ENCODE measurements around the gene MRPL11.

Gene MRPL11

DNA sequence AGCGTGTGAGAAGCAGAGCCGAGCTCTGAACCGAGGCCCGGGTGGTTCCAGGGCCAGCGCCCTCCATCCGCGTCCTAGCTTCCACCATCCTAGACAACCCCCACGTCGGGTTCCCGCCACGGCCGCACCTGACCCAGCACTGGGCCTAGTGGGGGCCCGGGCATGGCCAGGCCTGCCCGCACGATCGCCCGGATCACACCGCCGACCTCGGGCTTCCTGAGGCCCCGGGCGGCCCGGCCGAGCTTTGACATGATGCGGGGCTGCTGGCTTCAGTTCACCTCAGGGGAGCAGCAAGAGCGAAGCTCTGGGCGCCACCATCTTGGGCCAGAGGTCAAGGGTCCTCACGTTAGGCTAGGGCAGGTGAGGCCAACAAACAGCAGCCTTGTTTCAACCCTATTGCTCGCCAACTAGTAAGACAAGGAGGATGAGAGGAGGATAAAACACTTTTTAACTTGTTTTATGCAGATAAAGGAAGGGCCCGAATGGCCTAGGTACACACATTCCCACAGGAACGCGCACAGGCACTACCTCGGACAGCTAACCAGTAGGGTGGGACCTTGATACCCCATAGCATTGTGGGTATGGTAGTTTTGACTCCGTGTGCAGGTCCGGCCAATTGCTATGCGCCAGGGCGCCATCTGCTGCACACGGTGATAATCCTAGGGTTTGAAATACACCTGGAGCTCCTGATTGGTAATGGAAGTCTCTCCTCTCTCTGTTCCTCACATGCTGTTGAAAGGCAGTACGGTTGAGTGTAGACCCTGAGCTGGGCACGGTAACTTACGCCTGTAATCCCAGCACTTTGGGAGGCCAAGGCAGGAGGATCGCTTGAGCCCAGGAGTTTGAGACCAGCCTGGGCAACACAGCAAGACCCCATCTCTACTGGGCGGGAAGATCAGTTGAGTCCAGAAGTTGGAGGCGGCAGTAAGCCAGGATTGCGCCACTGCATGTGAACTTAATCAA, at the start of gene MRPL11:
MRPL11 (minus strand) TSS at position 345 of the 963 bp plus-strand sequence; CDS start at position 251, 94 bp downstream.
- peak; percentile 93 for DNase-seq (ENCODE audit: low spot score)

DNA sequence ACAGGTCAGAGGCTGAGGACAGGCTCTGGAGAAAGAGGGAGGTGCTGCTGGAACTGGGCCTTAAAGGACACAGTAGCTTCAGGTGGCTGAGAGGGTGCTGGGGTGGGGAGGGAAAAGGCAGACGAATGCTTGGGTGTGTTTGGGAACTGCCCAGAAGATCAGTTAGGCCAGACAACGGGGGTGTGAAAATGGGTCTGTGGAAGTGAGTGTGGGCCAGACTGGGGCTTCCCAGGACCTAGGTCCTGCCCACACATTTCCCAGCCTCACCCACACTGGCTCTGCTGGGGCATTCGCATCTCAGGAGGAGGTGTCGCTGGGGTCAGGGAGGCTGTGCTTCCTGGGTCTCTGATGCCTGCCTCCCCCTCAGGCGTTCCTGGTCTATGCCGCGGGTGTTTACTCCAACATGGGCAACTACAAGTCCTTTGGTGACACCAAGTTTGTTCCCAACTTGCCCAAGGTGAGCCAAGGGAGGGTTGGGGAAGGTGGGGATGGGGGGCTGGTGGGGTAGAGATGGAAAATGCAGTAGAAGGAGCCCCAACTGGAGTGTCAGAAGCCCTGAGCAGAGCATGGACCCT, 46.2 kb upstream of the MRPL11 start:
- no peak for DNase-seq (ENCODE audit: low spot score)

DNA sequence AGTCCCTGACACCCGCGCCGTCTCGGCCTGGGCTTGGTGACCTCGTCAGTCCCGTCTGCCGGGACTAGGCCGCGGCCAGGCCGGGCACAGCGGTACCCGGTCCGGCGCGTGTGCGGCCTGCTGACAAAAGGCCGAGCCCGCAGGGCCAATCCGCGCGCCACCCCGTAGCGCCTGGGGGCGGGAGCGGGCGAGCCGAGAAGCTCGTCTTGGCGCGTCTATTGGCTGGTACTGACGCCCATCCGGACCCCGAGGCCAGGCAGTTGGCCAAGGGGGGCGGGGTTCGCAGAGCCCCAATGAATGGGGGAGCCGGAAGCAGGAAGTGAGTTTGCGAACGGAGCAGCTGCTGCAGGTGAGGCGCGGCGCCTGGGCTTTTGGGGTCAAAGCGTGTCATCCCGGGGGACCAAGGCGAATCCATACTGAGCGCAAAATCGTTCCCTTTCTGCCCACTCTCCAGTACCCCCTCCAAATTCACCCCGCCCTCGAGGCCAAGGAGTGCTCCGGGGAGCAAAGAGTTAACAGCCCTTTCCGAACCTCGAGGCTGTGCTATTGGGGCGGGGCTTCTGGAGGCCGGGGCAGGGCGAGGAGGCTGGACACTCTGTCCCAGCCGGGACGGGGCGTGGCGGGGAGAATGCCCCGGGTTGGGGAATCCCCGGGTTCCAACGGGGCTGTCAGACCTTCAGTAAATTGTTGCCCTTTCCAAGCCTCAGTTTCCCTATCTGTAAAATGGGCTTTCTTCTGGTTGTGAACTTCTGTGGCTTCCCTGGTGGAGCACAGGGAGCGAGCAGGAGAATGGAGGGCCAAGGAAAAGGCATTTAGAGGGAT, 41.7 kb upstream of the MRPL11 start, which contains the start of gene DPP3:
DPP3 (plus strand) TSS at position 318 of the 822 bp plus-strand sequence. CDS start 1,767 bp downstream, outside the sequence.
- DNase-seq (ENCODE audit: low spot score): peak; percentile 98

DNA sequence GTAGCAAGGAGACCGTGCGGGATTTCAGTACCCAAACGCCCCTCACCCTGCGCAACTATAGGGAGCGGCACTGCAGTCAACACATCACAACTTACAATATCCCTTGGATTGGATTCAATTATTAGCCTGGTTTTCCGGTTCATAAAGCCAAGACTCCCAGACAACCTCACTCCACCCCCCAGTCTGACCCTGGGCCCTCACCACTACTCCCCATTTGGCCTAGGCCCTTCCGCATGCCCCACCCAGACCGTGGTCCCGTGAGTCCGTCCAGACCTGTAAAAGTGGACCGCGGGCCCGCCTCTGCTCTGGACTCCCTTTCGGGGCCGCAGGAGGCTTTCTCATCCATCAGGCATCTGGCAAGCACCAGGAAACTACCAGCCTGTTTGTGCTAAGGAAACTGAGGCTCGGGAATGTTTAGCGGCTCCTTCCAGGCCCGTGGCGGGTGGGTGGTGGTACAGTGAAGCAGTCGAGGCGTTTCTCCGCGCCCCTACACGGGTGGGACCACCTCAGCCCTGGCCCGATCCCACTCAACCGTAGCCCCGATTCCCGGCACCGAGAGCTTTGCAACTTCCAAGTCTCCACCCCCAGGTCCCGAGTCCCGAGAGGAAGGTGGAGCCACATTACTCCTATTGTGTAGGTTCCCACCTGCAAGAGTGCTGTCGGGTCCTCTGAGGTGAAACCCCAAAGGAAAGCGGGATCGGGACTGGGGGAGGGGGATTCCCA, 40.9 kb upstream of the MRPL11 start:
- peak; percentile 68 for DNase-seq (ENCODE audit: low spot score)

DNA sequence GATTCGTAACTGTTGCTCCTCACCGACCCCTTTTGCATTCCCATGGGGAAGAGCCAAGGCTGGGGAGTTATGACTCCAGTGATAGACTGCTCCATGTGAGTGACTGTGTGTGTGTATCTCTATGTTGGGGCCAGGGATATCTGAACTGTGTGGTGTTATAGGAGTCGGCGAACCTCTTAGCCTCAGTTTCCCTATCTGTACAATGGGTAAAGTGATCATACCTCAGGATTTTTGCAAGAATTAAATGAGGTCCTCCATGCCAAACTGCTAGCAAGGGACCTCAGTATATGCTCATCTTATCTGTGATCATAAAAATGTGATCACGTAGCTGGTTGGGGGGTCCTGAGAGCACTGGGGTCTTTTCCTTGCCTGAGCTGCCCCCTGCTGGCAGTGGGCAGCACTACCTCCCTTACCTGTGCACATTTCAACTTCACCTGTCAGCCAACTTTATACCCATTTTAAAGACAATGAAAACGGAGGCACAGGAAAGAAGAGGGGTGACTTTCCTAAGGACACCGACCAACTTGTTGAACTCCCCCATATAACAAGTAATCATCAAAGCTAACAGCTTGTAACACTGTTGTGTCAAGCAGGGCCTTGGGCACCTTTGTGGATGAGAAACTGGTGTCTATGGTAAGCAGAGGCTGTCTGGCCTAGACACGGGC, 40.2 kb upstream of the MRPL11 start:
- DNase-seq (ENCODE audit: low spot score): peak; percentile 42

DNA sequence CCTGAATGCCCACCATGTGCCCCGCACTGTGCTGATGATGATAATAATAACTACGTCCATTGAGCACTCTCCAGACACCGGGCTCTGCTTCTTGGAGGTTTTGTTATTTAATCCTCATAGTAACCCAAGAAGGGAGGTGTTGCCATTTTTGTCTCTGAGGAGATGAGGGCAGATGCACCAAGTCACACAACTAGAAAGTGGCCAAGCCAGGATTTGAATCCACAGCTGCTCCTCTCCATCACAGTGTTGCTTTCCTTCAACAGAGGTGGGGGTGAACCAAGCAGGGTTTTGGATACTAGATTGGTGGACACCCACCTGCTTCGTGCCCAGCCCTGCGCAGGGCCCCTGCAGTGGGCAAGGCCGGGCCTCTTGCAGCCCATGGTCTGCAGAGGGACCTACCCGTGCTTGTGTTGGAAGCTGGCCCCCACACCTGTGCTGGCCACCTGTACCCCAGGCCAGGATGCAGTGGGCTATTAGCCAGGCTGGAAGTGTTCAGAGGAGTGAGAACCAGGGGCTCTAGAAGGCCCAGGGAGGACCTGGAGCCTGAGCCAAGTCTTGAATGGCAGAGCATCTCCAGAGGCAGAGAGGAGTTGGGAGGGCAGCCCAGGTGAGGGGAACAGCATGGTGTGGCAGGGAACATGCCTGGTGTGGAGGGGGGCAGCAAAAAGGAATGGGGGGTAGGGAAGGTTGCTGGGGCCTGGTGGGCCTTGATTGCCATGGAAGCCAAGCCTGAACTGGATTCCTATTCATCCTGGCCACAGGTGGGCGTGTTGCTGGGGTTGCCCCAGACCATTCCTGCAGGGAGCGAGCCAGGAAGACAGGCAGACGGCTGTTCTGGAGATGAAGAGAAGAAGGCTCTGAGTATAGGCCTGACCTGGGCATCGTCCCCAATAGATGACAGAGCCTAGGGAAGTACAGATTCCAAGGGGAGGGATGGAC, 38.9 kb upstream of the MRPL11 start:
- no peak for DNase-seq (ENCODE audit: low spot score)

DNA sequence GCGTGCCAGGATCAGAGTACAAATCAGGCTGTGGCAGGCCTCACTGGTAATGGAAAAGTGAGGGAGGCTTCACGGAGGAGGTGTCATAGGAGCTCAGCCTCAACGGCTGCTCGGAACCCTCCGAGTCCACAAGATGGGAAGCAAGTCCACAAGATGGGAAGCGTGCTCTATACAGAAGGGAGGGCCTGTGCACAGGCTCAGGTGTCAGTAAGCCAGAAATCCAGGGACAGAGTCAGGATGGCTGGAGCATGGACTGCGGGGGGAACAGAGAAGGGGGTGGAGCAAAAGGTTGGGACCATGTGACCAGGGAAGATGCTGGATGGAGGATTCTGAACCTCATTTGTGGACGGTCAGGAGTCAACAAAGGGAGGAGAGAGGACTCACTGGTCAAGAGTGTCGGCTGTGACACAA, 38.2 kb upstream of the MRPL11 start:
- DNase-seq (ENCODE audit: low spot score): no peak

DNA sequence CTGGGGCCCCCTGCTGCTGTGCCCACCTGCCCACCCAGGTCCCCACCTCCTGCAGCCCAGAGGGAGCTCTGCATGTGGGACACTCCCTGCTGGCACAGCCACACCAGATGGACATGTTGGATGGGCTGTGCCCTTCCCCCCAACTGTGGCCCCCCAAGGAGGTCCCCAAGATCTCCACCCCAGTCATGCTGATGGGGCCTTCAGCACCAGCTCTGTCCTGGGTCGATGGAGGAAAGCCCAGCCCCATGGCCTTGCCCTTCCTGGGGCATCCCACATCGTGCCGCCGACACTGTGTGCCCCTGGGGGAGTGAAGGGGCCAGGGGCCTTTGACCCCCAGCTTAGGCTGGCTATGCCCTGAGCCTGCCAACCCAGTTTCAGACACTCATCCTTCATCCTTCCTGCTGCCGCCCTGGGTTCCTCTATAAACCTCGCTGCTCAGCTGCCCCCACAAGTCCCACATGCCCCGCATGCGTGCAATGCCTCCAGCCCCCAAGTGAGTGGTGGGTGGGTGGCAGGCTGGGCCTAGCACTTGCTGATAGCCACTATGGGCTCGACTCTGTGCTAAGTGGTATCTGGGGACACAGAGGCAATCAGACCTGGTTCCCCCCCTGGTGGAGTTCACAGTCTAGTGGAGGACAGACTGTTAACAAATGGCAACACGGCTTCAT, 37.7 kb upstream of the MRPL11 start:
- DNase-seq (ENCODE audit: low spot score): no peak

DNA sequence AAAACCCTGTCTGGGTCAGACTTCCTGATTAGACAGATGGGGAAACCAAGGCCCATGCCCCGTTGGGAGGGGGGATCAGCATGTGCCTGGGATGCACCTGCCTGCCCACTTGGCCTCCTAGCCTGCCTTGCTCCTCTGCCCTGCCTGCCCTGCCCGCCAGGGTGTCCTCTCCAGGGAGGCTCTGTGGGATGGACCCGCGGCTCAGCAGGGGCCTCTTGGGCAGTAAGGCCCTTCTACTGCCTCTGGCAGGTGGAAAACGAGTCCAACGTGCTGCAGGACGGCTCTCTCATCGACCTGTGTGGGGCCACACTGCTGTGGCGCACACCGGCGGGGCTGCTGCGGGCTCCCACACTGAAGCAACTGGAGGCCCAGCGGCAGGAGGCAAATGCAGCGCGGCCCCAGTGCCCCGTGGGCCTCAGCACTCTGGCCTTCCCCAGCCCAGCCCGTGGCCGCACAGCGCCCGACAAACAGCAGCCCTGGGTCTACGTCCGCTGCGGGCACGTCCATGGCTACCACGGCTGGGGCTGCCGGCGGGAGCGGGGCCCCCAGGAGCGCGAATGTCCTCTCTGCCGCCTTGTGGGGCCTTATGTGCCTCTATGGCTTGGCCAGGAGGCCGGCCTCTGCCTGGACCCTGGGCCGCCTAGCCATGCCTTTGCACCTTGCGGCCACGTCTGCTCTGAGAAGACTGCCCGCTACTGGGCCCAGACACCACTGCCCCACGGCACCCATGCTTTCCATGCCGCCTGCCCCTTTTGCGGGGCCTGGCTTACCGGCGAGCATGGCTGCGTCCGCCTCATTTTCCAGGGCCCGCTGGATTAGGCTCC, 36.9 kb upstream of the MRPL11 start:
- DNase-seq (ENCODE audit: low spot score): no peak

DNA sequence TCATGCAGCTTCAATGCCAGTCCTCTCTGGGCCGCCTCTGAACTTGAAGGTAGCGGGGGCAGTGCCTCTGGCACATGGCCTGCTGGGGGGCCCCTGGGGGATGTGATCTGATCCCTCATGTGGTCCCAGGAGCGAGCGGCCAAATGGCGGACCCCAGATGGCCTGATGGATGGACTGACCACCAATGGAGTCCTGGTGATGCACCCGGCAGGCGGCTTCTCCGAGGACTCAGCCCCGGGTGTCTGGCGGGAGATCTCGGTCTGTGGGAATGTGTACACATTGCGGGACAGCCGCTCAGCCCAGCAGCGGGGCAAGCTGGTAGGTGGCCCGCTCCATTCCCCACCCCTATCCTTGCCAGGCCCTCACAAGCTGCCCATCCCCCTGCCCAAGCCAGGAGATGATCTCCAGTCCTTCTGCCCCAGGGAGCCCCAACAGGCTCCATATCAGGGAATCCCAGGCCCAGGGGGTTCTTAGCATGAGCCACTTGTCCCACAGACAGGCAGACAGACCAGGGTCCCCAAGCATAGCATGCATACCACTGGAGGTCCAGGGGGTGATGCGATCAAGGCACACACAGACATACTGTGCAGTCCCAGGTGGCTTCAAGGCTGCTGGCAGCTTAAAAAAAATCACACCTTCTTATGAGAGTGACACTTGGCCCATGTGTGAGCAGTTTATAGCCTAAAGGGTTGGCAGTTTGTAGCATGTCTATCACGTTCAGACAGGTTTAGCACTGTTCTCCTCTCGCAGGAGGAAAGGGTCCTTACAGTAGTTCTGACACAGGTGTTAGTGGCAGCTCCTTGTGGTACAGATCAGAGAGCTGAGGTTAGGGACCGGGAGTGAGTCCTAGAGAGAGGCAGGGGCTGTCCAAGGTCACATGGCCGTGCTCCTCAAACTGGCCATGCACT, 35.2 kb upstream of the MRPL11 start:
- DNase-seq (ENCODE audit: low spot score): no peak

DNA sequence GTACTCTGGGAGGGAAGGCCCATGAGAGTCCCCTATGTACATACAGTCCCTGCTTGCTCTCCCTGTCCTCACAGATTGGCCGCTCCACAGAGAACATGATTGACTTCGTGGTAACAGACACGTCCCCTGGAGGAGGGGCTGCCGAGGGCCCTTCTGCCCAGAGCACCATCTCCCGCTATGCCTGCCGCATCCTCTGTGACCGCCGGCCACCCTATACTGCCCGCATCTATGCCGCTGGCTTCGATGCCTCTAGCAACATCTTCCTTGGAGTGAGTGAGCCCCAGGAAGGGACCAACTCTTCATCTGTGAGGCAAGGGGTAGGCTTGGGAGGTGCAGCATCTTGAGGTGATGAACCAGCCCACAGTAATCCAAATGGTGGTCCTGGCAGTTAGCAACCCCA, 34.5 kb upstream of the MRPL11 start:
- DNase-seq (ENCODE audit: low spot score): no peak

DNA sequence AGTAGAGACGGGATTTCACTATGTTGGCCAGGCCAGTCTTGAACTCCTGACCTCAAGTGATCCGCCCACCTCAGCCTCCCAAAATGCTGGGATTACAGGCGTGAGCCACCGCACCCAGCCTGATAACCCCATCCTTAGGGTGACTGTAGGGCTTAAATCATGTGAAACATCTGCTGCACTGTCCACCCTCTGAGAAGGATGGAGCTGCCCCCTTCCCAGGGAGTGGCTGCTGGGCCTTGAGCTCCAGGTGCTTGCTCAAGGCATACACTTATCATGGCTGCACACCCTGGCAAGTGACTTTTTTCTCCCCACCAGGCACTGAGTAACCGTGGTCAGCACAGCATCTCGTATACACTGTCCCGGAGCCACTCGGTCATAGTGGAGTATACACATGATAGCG, 33.4 kb upstream of the MRPL11 start:
- no peak for DNase-seq (ENCODE audit: low spot score)

DNA sequence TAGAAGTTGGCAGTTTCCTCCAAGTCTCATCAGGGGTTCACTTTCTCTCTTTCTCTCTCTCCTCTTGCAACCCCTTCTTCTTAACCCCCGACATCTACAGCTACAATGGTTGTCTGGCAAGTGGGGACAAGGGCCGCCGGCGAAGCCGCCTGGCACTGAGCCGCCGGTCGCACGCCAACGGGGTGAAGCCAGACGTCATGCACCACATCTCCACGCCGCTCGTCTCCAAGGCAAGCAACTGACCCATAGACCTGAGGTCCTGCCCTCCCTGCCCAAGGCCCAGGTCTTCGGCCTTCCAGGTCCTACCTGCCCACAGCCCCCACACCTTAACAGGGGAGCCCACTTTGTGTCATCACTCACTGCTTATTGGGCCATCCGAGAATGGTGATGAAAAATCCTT, 32.5 kb upstream of the MRPL11 start:
- no peak for DNase-seq (ENCODE audit: low spot score)

DNA sequence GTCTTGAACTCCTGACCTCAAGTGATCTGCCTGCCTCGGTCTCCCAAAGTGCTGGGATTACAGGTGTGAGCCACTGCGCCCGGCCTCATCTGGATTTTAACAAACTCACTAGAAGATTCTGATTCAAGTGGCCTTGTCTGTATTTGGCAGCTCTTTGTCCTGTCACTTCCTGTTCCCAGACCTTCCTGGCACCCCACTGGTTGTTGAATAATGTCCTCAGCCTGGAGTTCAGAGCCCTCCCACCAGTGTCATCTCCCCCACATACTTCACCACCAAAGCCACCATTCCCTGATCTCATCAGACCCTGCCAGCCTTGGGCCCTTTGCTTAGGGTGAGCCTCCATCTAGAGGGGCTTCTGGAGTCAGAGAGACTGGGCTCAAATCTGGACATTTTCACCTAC, 31.4 kb upstream of the MRPL11 start:
- DNase-seq (ENCODE audit: low spot score): no peak

DNA sequence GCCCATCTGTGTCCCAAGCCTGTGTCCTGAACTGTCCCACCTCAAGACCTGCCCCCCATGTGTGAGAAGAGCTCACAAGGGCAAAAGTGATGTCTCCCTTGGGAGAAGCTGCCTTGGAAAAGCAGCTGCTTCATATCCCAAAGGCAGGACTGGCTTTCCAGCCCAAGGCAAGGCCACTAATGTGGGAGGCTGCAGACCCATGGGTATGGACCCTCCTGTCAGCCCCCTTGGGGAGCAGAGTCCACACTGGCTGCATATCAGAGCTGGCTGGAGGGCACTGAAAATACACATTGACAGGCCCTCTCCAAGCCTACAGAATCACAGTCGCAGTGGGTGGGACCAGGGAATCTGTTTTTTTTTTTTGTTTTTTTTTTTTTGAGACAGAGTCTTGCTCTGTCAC, 30.8 kb upstream of the MRPL11 start:
- no peak for DNase-seq (ENCODE audit: low spot score)

DNA sequence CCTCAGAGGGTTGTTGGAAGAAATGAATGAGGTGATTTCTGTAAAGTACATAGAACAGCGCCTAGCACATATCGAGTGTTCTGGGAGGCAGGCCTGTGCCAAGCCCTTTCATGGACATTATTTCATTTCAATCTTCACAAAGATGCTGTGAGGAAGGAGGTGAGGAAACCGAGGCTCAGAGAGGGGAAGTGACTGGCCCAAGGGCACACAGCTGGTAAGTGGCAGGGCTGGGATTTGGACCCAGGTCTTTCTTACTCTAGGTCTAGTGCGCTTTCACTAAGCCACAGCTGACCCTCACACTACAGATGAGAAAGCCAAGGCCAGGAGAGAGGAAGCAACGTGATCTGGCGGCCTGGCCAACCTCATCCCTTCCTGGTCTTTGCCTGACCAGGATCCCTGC, 30.0 kb upstream of the MRPL11 start:
- DNase-seq (ENCODE audit: low spot score): no peak

DNA sequence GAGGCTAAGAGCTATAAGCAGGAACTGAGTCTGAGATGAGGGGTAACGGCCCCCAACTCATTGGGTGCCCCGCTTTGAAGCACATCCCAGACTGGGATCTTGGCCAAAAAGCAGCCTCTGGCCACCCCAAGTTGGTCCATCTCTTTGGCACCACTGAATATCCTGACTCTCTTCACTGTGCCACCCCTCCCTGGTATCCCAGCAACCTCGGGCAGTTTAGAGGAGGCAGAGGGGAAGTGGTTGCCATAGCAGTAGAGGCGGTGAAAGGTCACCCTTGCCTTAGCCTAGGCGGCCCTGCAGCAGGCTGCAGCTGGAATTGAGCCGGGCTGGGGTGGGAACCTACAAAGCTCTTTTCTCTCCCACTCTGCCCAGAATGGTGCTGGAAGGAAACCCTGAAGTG, 29.1 kb upstream of the MRPL11 start:
- no peak for DNase-seq (ENCODE audit: low spot score)
